AG08395 (cell line): Measurements from ENCODE around the gene GFY.
A peak's percentile ranks its signal among the peaks of the same experiment; 100 is the strongest.
"Not testable (repeated sequence)": the region's sequence is repeated elsewhere in the genome, so short reads cannot be mapped to it uniquely, and the experiment has no call there.

Experiments used
- DNase-seq: peaks from one replicate; pipeline ENCODE4 v3.0.0; 2012; ENCODE audit warnings: mixed read lengths, low spot score

Gene GFY

GRCh38 chr19:49444100-49444700, 19.0 kb downstream of the GFY start:
- not testable (repeated sequence) for DNase-seq

- DNase-seq: no peak
These were observed 20.8 kb downstream of the GFY start for GRCh38 chr19:49445997-49446396.

- DNase-seq: no peak
These were observed 22.6 kb downstream of the GFY start for GRCh38 chr19:49447485-49448431.

- no peak for DNase-seq
These were observed 23.2 kb downstream of the GFY start for GRCh38 chr19:49448432-49448786.

- no peak for DNase-seq
These were observed 25.2 kb downstream of the GFY start for GRCh38 chr19:49450405-49450804.

GRCh38 chr19:49451430-49452181, 26.4 kb downstream of the GFY start, which contains the start of gene PIH1D1:
TSS of gene PIH1D1 (minus strand) at chr19:49451814. CDS start at chr19:49451574, 240 bp downstream.
- DNase-seq: peak; percentile 96

- DNase-seq: peak; percentile 97
These were observed 28.0 kb downstream of the GFY start, which contains the start of gene ALDH16A1 for GRCh38 chr19:49453013-49453756. TSS of gene ALDH16A1 (plus strand) at chr19:49453225. CDS start at chr19:49453332, 107 bp downstream.

- no peak for DNase-seq
These were observed 28.6 kb downstream of the GFY start for GRCh38 chr19:49453757-49454240.

- peak; percentile 45 for DNase-seq
These were observed 30.6 kb downstream of the GFY start for GRCh38 chr19:49455773-49456172.

GRCh38 chr19:49456326-49456725, 31.1 kb downstream of the GFY start:
- DNase-seq: no peak

GRCh38 chr19:49458567-49458903, 33.3 kb downstream of the GFY start:
- DNase-seq: no peak

- no peak for DNase-seq
These were observed 34.2 kb downstream of the GFY start for GRCh38 chr19:49459388-49459787.

GRCh38 chr19:49461130-49461529, 35.9 kb downstream of the GFY start:
- DNase-seq: not testable (repeated sequence)

- no peak for DNase-seq
These were observed 36.5 kb downstream of the GFY start for GRCh38 chr19:49461656-49462055.

- DNase-seq: no peak
These were observed 37.3 kb downstream of the GFY start for GRCh38 chr19:49462492-49462891.

- DNase-seq: no peak
These were observed 39.0 kb downstream of the GFY start for GRCh38 chr19:49463960-49464740.

- DNase-seq: no peak
These were observed 40.2 kb downstream of the GFY start for GRCh38 chr19:49465371-49465770.

- no peak for DNase-seq
These were observed 43.0 kb downstream of the GFY start for GRCh38 chr19:49468199-49468598.

- DNase-seq: peak; percentile 72
These were observed 43.7 kb downstream of the GFY start for GRCh38 chr19:49468746-49469447.
